Amniotic stem cell (primary cell): ENCODE results near the gene TMEM106A.
"Not testable (repeated sequence)": the region's sequence is repeated elsewhere in the genome, so short reads cannot be mapped to it uniquely, and the experiment has no call there.

Source experiments
- DNase-seq: peaks from one replicate; lab custom pipeline; 2025; lab: John Stamatoyannopoulos, UW

The TMEM106A gene

DNA sequence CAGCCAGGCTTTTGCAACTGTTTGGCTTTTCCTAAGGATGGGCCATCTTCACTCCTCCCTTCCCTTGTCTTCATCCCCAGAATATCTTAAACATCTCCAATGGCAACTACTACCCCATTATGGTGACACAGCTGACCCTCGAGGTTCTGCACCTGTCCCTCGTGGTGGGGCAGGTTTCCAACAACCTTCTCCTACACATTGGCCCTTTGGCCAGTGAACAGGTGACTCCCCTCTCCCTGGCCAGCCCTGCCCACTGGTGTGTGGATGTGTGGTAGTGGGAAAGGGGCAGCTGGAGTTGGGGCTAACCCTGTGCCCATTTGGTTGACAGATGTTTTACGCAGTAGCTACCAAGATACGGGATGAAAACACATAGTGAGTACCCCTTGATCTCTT lies 4.7 kb downstream of the TMEM106A start:
- DNase-seq: no peak

GRCh38 chr17:43216762-43217613 lies 5.3 kb downstream of the TMEM106A start:
- DNase-seq: no peak

DNA sequence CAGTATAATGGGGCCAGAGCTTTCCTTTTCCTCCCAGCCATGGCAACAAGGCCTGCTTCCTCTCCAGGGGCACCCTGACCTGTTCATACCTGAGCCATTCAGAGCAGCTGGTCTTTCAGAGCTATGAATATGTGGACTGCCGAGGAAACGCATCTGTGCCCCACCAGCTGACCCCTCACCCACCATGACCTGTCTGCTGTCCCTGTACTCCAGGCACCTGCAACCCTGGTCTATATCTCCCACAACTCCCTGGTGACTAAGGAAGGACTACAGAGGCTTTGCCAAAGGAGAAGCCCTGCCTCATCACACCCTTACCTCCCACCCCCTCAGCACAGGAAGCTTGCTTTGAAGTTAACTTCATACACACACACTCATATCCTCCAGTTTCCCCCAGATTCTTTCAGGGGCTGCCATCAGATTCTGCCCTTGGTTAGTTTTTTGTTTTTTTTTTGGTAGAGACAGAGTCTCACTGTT lies 6.0 kb downstream of the TMEM106A start:
- DNase-seq: no peak

DNA sequence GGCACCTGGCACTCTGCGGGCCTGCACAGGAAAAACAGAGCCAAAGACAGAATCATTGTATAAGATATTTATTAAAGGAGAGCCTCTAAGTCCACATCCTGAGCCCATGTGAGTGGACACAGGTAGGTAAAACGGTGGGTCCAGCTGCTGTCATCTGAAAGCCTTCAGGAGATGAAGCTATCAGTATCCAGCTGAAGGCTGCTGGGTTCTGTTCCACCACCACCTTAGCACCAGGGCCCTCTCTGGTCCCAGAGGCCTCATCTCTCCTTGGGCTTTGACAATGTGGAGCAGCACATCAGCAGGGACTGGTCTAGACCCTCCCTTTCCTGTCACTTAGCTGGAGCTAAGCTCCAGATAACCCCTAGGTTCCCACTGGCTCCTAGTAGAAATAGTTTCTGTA lies 7.3 kb downstream of the TMEM106A start:
- DNase-seq: no peak

DNA sequence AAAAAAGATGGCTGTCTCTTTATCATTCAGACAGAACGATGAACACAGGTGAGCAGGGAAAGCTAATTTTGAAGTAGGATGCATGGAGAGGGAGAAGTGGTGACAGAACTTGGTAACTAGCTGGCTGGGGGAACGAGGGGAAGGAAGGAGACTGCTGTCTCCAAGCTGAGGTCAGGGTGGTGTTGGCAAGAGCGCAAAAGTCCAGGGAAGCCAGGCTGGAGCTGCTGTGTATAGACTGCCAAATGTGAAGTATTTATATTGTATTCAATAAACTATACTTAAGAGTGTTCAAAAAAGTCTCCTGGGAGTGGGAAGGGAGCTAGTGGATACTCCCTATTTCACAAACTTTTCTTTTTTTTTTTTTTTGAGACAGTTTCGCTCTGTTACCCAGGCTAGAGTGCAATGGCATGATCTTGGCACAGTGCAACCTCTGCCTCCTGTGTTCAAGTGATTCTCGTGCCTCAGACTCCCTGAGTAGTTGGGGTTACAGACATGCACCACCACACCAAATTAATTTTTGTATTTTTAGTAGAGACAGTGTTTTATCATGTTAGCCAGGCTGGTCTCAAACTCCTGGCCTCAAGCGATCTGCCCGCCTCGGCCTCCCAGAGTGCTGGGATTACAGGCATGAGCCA lies 8.2 kb downstream of the TMEM106A start:
- no peak for DNase-seq

- DNase-seq: no peak
These were observed 8.9 kb downstream of the TMEM106A start for GRCh38 chr17:43220511-43221125.

DNA sequence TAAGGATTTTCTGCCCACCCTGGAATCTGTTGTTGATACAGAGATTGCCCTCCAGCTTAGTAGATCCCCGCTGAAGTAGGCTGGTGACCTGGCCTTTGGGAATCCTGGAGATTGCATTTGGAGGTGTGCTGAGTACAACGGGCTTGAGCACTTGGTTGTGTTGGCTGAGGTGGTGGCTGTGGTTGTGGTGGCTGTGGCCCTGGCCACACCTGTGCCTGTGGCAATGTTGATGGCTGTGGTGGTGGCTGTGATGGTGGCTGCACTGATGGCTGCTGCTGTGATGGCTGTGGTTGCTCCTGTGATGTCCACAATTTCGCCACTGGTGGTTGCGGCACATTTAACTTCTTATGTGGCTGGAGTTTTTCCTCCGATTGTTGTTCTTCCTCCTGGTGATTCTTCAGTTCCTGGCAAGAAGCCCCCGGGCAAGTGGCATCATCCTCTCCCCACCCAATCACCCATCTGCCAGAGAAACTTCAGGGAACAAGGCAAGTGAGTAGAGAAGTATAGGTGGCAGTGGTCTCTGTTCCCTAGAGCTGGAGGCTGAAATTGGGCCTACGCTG lies 12.6 kb downstream of the TMEM106A start:
- no peak for DNase-seq

DNA sequence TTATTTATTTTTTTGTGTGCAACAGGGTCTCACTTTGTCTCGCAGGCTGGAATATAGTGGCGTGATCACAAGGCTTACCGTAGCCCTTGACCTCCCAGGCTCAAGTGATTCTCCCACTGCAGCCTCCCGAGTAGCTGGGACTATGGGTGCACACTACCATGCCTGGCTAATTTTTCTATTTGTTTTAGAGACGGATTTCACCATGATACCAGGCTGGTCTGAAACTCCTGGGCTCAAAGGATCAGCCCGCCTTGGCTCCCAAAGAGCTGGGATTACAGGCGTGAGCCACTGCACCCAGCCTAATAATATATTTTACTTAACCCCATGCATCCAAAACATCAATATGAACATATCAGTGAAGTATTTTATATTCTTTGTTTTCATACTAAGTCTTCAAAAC lies 14.7 kb downstream of the TMEM106A start:
- DNase-seq: no peak

DNA sequence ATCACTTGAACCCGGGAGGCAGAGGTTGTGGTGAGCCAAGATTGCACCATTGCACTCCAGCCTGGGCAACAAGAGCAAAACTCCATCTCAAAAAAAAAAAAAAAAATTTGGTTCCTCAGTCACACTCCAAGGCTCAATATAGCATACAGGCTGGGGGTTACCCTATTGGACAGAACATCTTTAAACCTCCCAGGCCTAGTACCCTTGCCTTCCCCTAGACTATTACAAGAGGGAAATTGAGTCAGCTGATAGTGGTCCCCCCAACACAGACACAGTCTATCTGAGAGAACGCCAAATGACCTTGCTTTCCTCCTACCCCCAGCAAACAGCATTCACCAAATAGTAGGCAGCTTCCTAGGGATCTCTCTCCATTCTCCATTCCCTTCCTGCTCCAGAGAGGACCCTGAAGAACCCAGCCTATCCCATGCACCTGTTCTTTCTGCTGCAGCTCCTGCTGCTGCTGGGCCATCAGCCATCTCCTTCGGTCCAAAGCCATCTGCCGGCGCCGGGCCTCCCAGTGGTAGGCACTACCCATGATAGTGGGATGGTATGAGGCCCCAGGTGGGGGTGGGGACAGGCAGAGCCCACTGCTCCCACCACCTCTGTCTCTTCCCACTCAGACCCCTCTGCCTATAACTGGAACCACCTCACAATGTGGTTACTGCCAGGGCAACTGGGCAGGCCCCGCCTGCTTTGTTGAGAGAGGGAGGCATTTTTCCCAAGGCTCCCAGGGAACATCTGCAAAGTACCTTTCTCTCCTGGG lies 16.5 kb downstream of the TMEM106A start, which contains the start of gene CCDC200:
Gene CCDC200 (minus strand): TSS at position 604 of the 763 bp plus-strand sequence. CDS start 69 bp downstream, at position 535.
- not testable (repeated sequence) for DNase-seq

GRCh38 chr17:43231205-43232020 lies 19.7 kb downstream of the TMEM106A start:
- DNase-seq: not testable (repeated sequence)

GRCh38 chr17:43232021-43232699 lies 20.5 kb downstream of the TMEM106A start:
- not testable (repeated sequence) for DNase-seq

DNA sequence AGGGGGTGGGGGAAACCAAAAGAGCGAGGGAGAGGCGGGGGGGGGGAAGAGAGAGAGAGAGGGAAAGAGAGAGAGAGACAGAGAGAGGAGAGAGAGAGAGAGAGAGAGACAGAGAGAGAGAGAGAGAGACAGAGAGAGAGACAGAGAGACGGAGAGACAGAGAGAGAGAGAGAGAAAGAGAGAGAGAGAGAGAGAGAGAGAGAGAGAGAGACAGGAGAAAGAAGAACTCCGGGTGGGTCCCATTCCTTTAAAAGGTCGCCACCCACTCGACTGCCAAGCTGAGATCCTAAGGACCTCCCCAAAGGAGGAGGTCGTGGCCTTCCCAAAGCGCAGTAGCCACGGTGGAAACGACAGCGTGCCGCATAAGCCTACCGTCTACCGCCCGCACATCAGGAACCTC lies 21.6 kb downstream of the TMEM106A start:
- DNase-seq: not testable (repeated sequence)

DNA sequence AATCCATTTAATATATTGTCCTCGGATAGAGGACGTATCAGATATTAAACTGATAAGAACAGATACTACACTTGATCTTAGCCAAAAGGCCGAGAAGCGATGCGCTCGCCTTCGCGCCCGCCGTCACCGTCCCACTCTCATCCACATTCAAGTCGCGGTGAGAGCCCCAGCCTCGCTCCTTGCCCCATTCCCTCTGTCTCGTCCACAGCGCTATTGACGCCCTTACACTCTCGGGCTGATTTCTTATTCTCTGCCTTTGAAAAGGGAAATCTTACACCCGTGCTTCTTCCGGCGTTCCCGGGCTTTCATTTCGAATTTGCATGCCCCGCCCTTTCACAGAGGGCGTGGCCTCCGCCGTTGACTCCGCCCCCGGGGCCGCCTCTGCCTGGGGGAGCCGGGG lies 22.2 kb downstream of the TMEM106A start, which contains the start of gene RNU2-1:
Gene RNU2-1 (minus strand): TSS at position 101 of the 400 bp plus-strand sequence.
- not testable (repeated sequence) for DNase-seq

- not testable (repeated sequence) for DNase-seq
These were observed 27.9 kb downstream of the TMEM106A start for GRCh38 chr17:43239597-43239996.

GRCh38 chr17:43240596-43241352 lies 29.1 kb downstream of the TMEM106A start:
- not testable (repeated sequence) for DNase-seq

- not testable (repeated sequence) for DNase-seq
These were observed 34.8 kb downstream of the TMEM106A start for GRCh38 chr17:43246456-43246855.
